Measurements from ENCODE around the gene HEBP2. TPM values are rescaled to one million over a fixed set of nuclear protein-coding genes. Genes with fewer than 3 reads are reported as not detected.
"Not testable (repeated sequence)": the region's sequence is repeated elsewhere in the genome, so short reads cannot be mapped to it uniquely, and the experiment has no call there.

Gene HEBP2
- 128 TPM for polyA plus RNA-seq (2013, experiment 1 of 2)
- 140 TPM for polyA plus RNA-seq (2013, experiment 2 of 2)

- peak; percentile 84 for DNase-seq
- peak within 1 kb of the TSS; percentile 15 for H3K27ac ChIP-seq (ENCODE audit: low read length, poor library complexity, severe bottlenecking)
- H2BK5ac ChIP-seq (ENCODE audit: low read depth, low read length, poor library complexity, severe bottlenecking): peak within 1 kb of the TSS; percentile 26
- H2AFZ ChIP-seq (ENCODE audit: low read depth, low read length): peak within 1 kb of the TSS; percentile 93
- peaks cover 5% of the 10 kb centered on the region for H3K4me1 ChIP-seq (ENCODE audit: control insufficient read depth, insufficient read depth, low read depth, low read length)
- no peaks in the 10 kb centered on the region for H3K27me3 ChIP-seq (ENCODE audit: control insufficient read depth in 1 of 2, insufficient read depth in 1 of 2, low read length in 2 of 2)
- peak within 1 kb of the TSS; percentile 89 for H3K4me2 ChIP-seq (ENCODE audit: low read length, poor library complexity, severe bottlenecking)
- H3K9me3 ChIP-seq (ENCODE audit: control insufficient read depth, low read length): no peaks in the 10 kb centered on the region
- H3K4ac ChIP-seq (ENCODE audit: low read depth in 1 of 2, low read length in 2 of 2): peak within 1 kb of the TSS; percentile 45 to 88
- H4K8ac ChIP-seq (ENCODE audit: low read length): peak within 1 kb of the TSS; percentile 95
- peak within 1 kb of the TSS; percentile 90 to 92 for H3K4me3 ChIP-seq (ENCODE audit: insufficient read depth in 1 of 2, low read depth in 1 of 2, low read length in 2 of 2)
- H3K23ac ChIP-seq (ENCODE audit: low read length in 2 of 2): peak within 1 kb of the TSS; percentile 43 to 61
- peak within 1 kb of the TSS in 1 of 2 experiments; percentile 58 for H3K14ac ChIP-seq (ENCODE audit: low read length in 2 of 2)
- H4K91ac ChIP-seq (ENCODE audit: low read length): peak within 1 kb of the TSS; percentile 95
- H3K9ac ChIP-seq (ENCODE audit: low read length): peak within 1 kb of the TSS; percentile 90
- peak within 1 kb of the TSS; percentile 76 to 77 for H3K18ac ChIP-seq (ENCODE audit: low read depth in 1 of 2, low read length in 2 of 2)
- H2BK15ac ChIP-seq (ENCODE audit: low read depth, poor library complexity, severe bottlenecking): peak within 1 kb of the TSS; percentile 99
- H3K79me1 ChIP-seq (replicated peaks; ENCODE audit: low read length, poor library complexity, severe bottlenecking): peaks cover 29% of the 10 kb centered on the region
- no peak within 1 kb of the TSS for H2AK5ac ChIP-seq (ENCODE audit: low read length, severe bottlenecking)
- H3K36me3 ChIP-seq (ENCODE audit: control insufficient read depth in 1 of 2, insufficient read depth in 2 of 2, low read depth in 1 of 2, low read length in 2 of 2): peaks cover 16 to 33% of the 10 kb centered on the region in 2 experiments
- peak within 1 kb of the TSS in 1 of 2 experiments; percentile 60 for H2BK12ac ChIP-seq (ENCODE audit: low read length in 2 of 2)
- under 1% methylated on average over 72 of the region's 92 CpGs for WGBS
- peak within 1 kb of the TSS; percentile 80 for H2BK120ac ChIP-seq (ENCODE audit: low read depth, low read length)
Measured at GRCh38 chr6:138403801-138404665, at the start of gene HEBP2. Gene HEBP2 (plus strand): TSS chr6:138404223. CDS start chr6:138404496, 273 bp downstream.

DNA sequence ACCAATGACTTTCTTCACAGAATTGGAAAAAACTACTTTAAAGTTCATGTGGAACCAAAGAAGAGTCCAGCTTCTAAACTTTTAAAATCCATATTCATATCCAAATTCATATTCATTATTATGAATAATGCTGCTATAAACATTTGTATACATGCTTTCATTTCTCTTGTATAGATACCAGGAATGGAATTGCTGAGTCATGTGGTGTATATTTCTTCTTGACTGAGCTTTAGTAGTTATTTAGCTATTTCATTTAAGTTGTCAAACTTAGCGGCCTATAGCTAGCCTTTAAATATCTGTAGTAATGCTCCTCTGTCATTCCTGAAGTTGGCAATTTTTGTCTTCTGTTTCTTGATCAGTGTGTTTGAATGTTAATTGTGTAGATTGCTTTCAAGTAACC, 46.1 kb upstream of the HEBP2 start:
- no peak overlapping the region for H3K4me2 ChIP-seq (ENCODE audit: low read length, poor library complexity, severe bottlenecking)

GRCh38 chr6:138368684-138369083, 35.3 kb upstream of the HEBP2 start:
- not testable (repeated sequence) for H2BK15ac ChIP-seq (ENCODE audit: low read depth, poor library complexity, severe bottlenecking); H2AFZ ChIP-seq (ENCODE audit: low read depth, low read length); H3K18ac ChIP-seq (ENCODE audit: low read depth in 1 of 2, low read length in 2 of 2); H3K9me3 ChIP-seq (ENCODE audit: control insufficient read depth, low read length); H2AK5ac ChIP-seq (ENCODE audit: low read length, severe bottlenecking); DNase-seq; H3K27ac ChIP-seq (ENCODE audit: low read length, poor library complexity, severe bottlenecking); H3K4ac ChIP-seq (ENCODE audit: low read depth in 1 of 2, low read length in 2 of 2); H3K4me2 ChIP-seq (ENCODE audit: low read length, poor library complexity, severe bottlenecking); H3K9ac ChIP-seq (ENCODE audit: low read length); H3K27me3 ChIP-seq (ENCODE audit: control insufficient read depth in 1 of 2, insufficient read depth in 1 of 2, low read length in 2 of 2); H2BK12ac ChIP-seq (ENCODE audit: low read length in 2 of 2); H3K14ac ChIP-seq (ENCODE audit: low read length in 2 of 2); H3K4me3 ChIP-seq (ENCODE audit: insufficient read depth in 1 of 2, low read depth in 1 of 2, low read length in 2 of 2); H3K36me3 ChIP-seq (ENCODE audit: control insufficient read depth in 1 of 2, insufficient read depth in 2 of 2, low read depth in 1 of 2, low read length in 2 of 2); H2BK120ac ChIP-seq (ENCODE audit: low read depth, low read length); H4K8ac ChIP-seq (ENCODE audit: low read length); H2BK5ac ChIP-seq (ENCODE audit: low read depth, low read length, poor library complexity, severe bottlenecking); H4K91ac ChIP-seq (ENCODE audit: low read length); H3K4me1 ChIP-seq (ENCODE audit: control insufficient read depth, insufficient read depth, low read depth, low read length); H3K23ac ChIP-seq (ENCODE audit: low read length in 2 of 2); H3K79me1 ChIP-seq (replicated peaks; ENCODE audit: low read length, poor library complexity, severe bottlenecking)
- WGBS: 95% methylated on average over 6 of the region's 8 CpGs

More for the DNA sequence above, 46.1 kb upstream of the HEBP2 start:
- no peak for DNase-seq
- Histone ChIP-seq H3K36me3 (ENCODE audit: control insufficient read depth in 1 of 2, insufficient read depth in 2 of 2, low read depth in 1 of 2, low read length in 2 of 2) (no peaks in the 10 kb centered on the region), H3K23ac (ENCODE audit: low read length in 2 of 2) (no peak overlapping the region), H4K91ac (ENCODE audit: low read length) (no peak overlapping the region), H3K4me1 (ENCODE audit: control insufficient read depth, insufficient read depth, low read depth, low read length) (no peaks in the 10 kb centered on the region), H3K9ac (ENCODE audit: low read length) (no peak overlapping the region), H2BK120ac (ENCODE audit: low read depth, low read length) (no peak overlapping the region), H2BK15ac (ENCODE audit: low read depth, poor library complexity, severe bottlenecking) (no peak overlapping the region), H3K4ac (ENCODE audit: low read depth in 1 of 2, low read length in 2 of 2) (no peak overlapping the region), H3K4me3 (ENCODE audit: insufficient read depth in 1 of 2, low read depth in 1 of 2, low read length in 2 of 2) (no peak overlapping the region), H2BK5ac (ENCODE audit: low read depth, low read length, poor library complexity, severe bottlenecking) (no peak overlapping the region), H3K79me1 (replicated peaks; ENCODE audit: low read length, poor library complexity, severe bottlenecking) (no peaks in the 10 kb centered on the region), H2AK5ac (ENCODE audit: low read length, severe bottlenecking) (no peak overlapping the region), H3K27me3 (ENCODE audit: control insufficient read depth in 1 of 2, insufficient read depth in 1 of 2, low read length in 2 of 2) (peaks cover 0 to 5% of the 10 kb centered on the region in 2 experiments), H3K9me3 (ENCODE audit: control insufficient read depth, low read length) (no peaks in the 10 kb centered on the region), H3K18ac (ENCODE audit: low read depth in 1 of 2, low read length in 2 of 2) (no peak overlapping the region), H3K27ac (ENCODE audit: low read length, poor library complexity, severe bottlenecking) (no peak overlapping the region), H3K14ac (ENCODE audit: low read length in 2 of 2) (no peak overlapping the region), H4K8ac (ENCODE audit: low read length) (no peak overlapping the region), H2BK12ac (ENCODE audit: low read length in 2 of 2) (no peak overlapping the region), H2AFZ (ENCODE audit: low read depth, low read length) (no peak overlapping the region)
- 86% methylated on average over 1 of the region's 1 CpG for WGBS

- Histone ChIP-seq H3K9me3 (ENCODE audit: control insufficient read depth, low read length) (no peaks in the 10 kb centered on the region), H2BK15ac (ENCODE audit: low read depth, poor library complexity, severe bottlenecking) (no peak overlapping the region), H3K4me2 (ENCODE audit: low read length, poor library complexity, severe bottlenecking) (no peak overlapping the region), H3K9ac (ENCODE audit: low read length) (no peak overlapping the region), H4K91ac (ENCODE audit: low read length) (no peak overlapping the region), H2BK5ac (ENCODE audit: low read depth, low read length, poor library complexity, severe bottlenecking) (no peak overlapping the region), H2BK12ac (ENCODE audit: low read length in 2 of 2) (no peak overlapping the region), H4K8ac (ENCODE audit: low read length) (no peak overlapping the region), H3K4me3 (ENCODE audit: insufficient read depth in 1 of 2, low read depth in 1 of 2, low read length in 2 of 2) (no peak overlapping the region), H3K36me3 (ENCODE audit: control insufficient read depth in 1 of 2, insufficient read depth in 2 of 2, low read depth in 1 of 2, low read length in 2 of 2) (no peaks in the 10 kb centered on the region), H3K27ac (ENCODE audit: low read length, poor library complexity, severe bottlenecking) (no peak overlapping the region), H2BK120ac (ENCODE audit: low read depth, low read length) (peak overlapping the region; percentile 34), H3K23ac (ENCODE audit: low read length in 2 of 2) (no peak overlapping the region), H3K4ac (ENCODE audit: low read depth in 1 of 2, low read length in 2 of 2) (no peak overlapping the region), H3K14ac (ENCODE audit: low read length in 2 of 2) (no peak overlapping the region), H2AFZ (ENCODE audit: low read depth, low read length) (no peak overlapping the region), H3K4me1 (ENCODE audit: control insufficient read depth, insufficient read depth, low read depth, low read length) (no peaks in the 10 kb centered on the region), H3K27me3 (ENCODE audit: control insufficient read depth in 1 of 2, insufficient read depth in 1 of 2, low read length in 2 of 2) (no peaks in the 10 kb centered on the region), H3K79me1 (replicated peaks; ENCODE audit: low read length, poor library complexity, severe bottlenecking) (no peaks in the 10 kb centered on the region), H3K18ac (ENCODE audit: low read depth in 1 of 2, low read length in 2 of 2) (no peak overlapping the region), H2AK5ac (ENCODE audit: low read length, severe bottlenecking) (no peak overlapping the region)
- DNase-seq: no peak
- 82% methylated on average over 8 of the region's 9 CpGs for WGBS
Measured at GRCh38 chr6:138370631-138371451, 33.2 kb upstream of the HEBP2 start.

Measured in mesenchymal stem cell (in vitro differentiated cells and primary cell).